T-helper 9 cell (primary cell): ENCODE measurements around the gene RAB11A.

Experiments used
- DNase-seq: peaks from one replicate; pipeline ENCODE4 v3.0.0-alpha.2; 2020
- total RNA-seq, 2 donors: gene quantifications; one replicate each; lab custom pipeline; 2026; lab: John Stamatoyannopoulos, UW

Gene RAB11A
- total RNA-seq, result 70.5 to 102 reads per million in 2 donors

- peak; percentile 88 for DNase-seq
Measured at GRCh38 chr15:65869126-65869953, at the start of gene RAB11A. Gene RAB11A (plus strand): TSS chr15:65869491. CDS start chr15:65869586, 95 bp downstream.

- DNase-seq, result no peak
Measured at GRCh38 chr15:65819563-65819960, 49.7 kb upstream of the RAB11A start.

- DNase-seq, result no peak
Measured at GRCh38 chr15:65821070-65821469, 48.2 kb upstream of the RAB11A start.

GRCh38 chr15:65822316-65822715, 47.0 kb upstream of the RAB11A start:
- DNase-seq, result no peak

GRCh38 chr15:65824031-65824743, 45.1 kb upstream of the RAB11A start:
- DNase-seq, result no peak

GRCh38 chr15:65824941-65825544, 44.2 kb upstream of the RAB11A start:
- DNase-seq, result no peak

GRCh38 chr15:65827065-65827464, 42.2 kb upstream of the RAB11A start:
- DNase-seq, result no peak

GRCh38 chr15:65828585-65828984, 40.7 kb upstream of the RAB11A start:
- no peak for DNase-seq

GRCh38 chr15:65829130-65829764, 40.0 kb upstream of the RAB11A start:
- DNase-seq, result no peak

- peak; percentile 38 for DNase-seq
Measured at GRCh38 chr15:65832549-65833364, 36.5 kb upstream of the RAB11A start.

- DNase-seq, result no peak
Measured at GRCh38 chr15:65833501-65834205, 35.6 kb upstream of the RAB11A start.

GRCh38 chr15:65834603-65835282, 34.5 kb upstream of the RAB11A start:
- no peak for DNase-seq

- no peak for DNase-seq
Measured at GRCh38 chr15:65835447-65835846, 33.8 kb upstream of the RAB11A start.

GRCh38 chr15:65836665-65837064, 32.6 kb upstream of the RAB11A start:
- no peak for DNase-seq

GRCh38 chr15:65837301-65838294, 31.7 kb upstream of the RAB11A start:
- no peak for DNase-seq

- DNase-seq, result no peak
Measured at GRCh38 chr15:65839354-65839901, 29.9 kb upstream of the RAB11A start.

GRCh38 chr15:65839985-65840384, 29.3 kb upstream of the RAB11A start:
- no peak for DNase-seq

GRCh38 chr15:65841121-65841930, 28.0 kb upstream of the RAB11A start:
- DNase-seq, result no peak
